ENCODE measurements around the gene TAF6. TPM values are rescaled to one million over a fixed set of nuclear protein-coding genes. Genes with fewer than 3 reads are reported as not detected.
A peak's percentile ranks its signal among the peaks of the same experiment; 100 is the strongest.

TAF6 gene
- total and polyA plus RNA-seq, 9 of the 15 experiments (the other 6 are each of a cell fraction or from before 2014, with no cell fraction given) = 0.78 to 78.7 (median 21.3) TPM

DNA sequence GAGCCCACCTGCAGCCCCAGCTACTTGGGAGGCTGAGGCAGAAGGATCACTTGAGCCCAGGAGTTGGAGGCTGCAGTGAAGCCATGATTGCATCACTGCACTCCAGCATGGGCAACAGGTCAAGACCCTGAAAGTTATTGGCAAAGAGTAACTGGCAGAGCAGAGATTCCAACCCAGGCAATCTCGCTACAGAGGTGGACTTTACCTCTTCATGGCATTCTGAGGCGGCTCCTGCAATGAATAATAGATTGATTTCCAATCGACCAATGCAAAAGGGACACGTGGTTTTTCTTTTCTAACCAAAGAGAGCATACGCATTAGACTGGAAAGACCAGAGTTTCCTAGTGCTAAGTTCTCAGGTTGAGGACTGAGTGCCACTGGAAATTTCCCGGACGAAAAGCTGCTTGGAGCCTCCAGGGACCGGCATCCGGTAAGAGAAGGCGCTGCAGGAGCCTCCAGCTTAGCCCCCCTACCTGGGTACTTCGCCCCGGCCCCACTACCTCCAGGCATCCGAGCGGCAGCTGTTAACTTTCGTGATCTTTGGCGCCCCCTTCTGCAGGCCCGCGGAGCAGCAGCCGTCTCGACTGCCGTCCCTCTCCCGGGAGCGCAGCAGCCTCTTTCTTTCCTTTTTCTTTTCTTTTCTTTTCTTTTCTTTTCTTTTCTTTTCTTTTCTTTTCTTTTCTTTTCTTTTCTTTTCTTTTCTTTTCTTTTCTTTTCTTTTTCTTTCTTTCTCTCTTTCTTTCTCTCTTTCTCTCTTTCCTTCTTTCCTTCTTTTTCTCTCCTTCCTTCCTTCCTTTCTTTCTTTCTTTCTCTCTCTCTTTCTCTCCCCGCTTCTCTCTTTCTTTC, 11.7 kb upstream of the TAF6 start (continued):
- TF ChIP-seq ARHGAP35 (IDR thresholded peaks at IDR 0.05; ENCODE audit: partially characterized antibody) (peak; percentile 65), LCOR (CRISPR knock-in tag; IDR thresholded peaks at IDR 0.05) (no peak), ZBTB7A (IDR thresholded peaks at IDR 0.05; ENCODE audit: borderline replicate concordance, control insufficient read depth, low read depth, low read length) (peak; percentile 88), RUNX1 (IDR thresholded peaks at IDR 0.05; ENCODE audit: low read depth) (no peak), ZNF41 (CRISPR knock-in tag; conservative IDR thresholded peaks at IDR 0.05) (0 out of 2 replicates have a peak, but pooled peaks have one; percentile 35), SRSF3 (IDR thresholded peaks at IDR 0.05; ENCODE audit: insufficient read depth, low read length) (no peak), TRIM24 (IDR thresholded peaks at IDR 0.05) (peak in 1 of 2 experiments; percentile 28; a peak in 1 of 4 replicates), ZNF384 (IDR thresholded peaks at IDR 0.05; ENCODE audit: low read depth, low read length) (no peak), DPF2 (IDR thresholded peaks at IDR 0.05) (peak; percentile 56), ZBTB33 (CRISPR knock-in tag; IDR thresholded peaks at IDR 0.05) (peak; percentile 32; the same call in 1 of the 2 replicates), TAL1 (IDR thresholded peaks at IDR 0.05) (0 out of 2 replicates have a peak, but pooled peaks have one; percentile 16), ELF4 (CRISPR knock-in tag; IDR thresholded peaks at IDR 0.05) (0 out of 2 replicates have a peak, but pooled peaks have one; percentile 21)
- TF ChIP-seq, protein P1, sequence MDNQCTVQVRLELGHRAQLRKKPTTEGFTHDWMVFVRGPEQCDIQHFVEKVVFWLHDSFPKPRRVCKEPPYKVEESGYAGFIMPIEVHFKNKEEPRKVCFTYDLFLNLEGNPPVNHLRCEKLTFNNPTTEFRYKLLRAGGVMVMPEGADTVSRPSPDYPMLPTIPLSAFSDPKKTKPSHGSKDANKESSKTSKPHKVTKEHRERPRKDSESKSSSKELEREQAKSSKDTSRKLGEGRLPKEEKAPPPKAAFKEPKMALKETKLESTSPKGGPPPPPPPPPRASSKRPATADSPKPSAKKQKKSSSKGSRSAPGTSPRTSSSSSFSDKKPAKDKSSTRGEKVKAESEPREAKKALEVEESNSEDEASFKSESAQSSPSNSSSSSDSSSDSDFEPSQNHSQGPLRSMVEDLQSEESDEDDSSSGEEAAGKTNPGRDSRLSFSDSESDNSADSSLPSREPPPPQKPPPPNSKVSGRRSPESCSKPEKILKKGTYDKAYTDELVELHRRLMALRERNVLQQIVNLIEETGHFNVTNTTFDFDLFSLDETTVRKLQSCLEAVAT (IDR thresholded peaks at IDR 0.05) = peak; percentile 85 to 86; a peak in 2 of 4 replicates
- TF ChIP-seq, protein P2, sequence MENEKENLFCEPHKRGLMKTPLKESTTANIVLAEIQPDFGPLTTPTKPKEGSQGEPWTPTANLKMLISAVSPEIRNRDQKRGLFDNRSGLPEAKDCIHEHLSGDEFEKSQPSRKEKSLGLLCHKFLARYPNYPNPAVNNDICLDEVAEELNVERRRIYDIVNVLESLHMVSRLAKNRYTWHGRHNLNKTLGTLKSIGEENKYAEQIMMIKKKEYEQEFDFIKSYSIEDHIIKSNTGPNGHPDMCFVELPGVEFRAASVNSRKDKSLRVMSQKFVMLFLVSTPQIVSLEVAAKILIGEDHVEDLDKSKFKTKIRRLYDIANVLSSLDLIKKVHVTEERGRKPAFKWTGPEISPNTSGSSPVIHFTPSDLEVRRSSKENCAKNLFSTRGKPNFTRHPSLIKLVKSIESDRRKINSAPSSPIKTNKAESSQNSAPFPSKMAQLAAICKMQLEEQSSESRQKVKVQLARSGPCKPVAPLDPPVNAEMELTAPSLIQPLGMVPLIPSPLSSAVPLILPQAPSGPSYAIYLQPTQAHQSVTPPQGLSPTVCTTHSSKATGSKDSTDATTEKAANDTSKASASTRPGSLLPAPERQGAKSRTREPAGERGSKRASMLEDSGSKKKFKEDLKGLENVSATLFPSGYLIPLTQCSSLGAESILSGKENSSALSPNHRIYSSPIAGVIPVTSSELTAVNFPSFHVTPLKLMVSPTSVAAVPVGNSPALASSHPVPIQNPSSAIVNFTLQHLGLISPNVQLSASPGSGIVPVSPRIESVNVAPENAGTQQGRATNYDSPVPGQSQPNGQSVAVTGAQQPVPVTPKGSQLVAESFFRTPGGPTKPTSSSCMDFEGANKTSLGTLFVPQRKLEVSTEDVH (IDR thresholded peaks at IDR 0.05; ENCODE audit: low read depth, partially characterized antibody) = peak; percentile 45
- TF ChIP-seq, protein P3, sequence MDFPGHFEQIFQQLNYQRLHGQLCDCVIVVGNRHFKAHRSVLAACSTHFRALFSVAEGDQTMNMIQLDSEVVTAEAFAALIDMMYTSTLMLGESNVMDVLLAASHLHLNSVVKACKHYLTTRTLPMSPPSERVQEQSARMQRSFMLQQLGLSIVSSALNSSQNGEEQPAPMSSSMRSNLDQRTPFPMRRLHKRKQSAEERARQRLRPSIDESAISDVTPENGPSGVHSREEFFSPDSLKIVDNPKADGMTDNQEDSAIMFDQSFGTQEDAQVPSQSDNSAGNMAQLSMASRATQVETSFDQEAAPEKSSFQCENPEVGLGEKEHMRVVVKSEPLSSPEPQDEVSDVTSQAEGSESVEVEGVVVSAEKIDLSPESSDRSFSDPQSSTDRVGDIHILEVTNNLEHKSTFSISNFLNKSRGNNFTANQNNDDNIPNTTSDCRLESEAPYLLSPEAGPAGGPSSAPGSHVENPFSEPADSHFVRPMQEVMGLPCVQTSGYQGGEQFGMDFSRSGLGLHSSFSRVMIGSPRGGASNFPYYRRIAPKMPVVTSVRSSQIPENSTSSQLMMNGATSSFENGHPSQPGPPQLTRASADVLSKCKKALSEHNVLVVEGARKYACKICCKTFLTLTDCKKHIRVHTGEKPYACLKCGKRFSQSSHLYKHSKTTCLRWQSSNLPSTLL (IDR thresholded peaks at IDR 0.05) = peak; percentile 65

All from K562 (cell line).